Astrocyte (in vitro differentiated cells and primary cell): Measurements from ENCODE around the gene HSFY2.
"Not testable (repeated sequence)": the region's sequence is repeated elsewhere in the genome, so short reads cannot be mapped to it uniquely, and the experiment has no call there.

Source experiments
- EZH2 ChIP-seq: IDR thresholded peaks from 2 replicates; pipeline ENCODE4 v1.6.1; 2012; ENCODE audit warnings: mild to moderate bottlenecking, low read length, inconsistent platforms; ENCODE audit not compliant: insufficient read depth
- TF ChIP-seq, protein P1 (sequence below): IDR thresholded peaks from 2 replicates; pipeline ENCODE4 v1.5.1; 2011; ENCODE audit warnings: low read depth, mild to moderate bottlenecking, inconsistent platforms, low read length, moderate library complexity; ENCODE audit not compliant: insufficient read depth

DNA sequence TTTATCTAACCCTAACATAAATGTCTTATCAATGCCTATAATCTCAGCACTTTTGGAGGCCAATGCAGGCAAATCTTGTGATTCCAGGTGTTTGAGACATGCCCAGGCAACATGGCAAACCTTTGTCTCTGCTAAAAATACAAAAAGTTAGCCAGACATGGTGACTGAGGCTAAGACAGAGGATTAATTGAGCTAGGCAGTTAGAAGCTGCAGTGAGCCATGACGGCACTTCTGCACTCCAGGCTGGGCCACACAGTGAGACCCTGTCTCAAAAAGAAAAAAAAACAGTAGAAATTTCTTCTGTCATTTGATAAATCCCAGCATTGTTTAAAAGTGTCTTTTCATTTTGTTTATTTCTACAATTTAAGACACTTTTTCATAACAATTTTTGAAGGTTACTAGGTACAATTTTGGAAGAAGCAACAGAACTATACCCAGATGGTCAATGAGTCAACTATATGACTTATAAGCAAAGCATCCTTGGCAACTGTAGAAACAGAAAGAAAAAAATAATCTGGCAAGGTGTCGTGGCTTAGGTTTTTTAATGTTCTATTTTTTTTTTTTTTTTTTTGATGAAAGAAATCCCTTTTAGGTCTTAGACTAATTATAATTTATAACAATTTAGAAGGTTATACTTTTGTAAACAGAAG is 15.3 kb upstream of the HSFY2 start:
- TF ChIP-seq, protein P1, sequence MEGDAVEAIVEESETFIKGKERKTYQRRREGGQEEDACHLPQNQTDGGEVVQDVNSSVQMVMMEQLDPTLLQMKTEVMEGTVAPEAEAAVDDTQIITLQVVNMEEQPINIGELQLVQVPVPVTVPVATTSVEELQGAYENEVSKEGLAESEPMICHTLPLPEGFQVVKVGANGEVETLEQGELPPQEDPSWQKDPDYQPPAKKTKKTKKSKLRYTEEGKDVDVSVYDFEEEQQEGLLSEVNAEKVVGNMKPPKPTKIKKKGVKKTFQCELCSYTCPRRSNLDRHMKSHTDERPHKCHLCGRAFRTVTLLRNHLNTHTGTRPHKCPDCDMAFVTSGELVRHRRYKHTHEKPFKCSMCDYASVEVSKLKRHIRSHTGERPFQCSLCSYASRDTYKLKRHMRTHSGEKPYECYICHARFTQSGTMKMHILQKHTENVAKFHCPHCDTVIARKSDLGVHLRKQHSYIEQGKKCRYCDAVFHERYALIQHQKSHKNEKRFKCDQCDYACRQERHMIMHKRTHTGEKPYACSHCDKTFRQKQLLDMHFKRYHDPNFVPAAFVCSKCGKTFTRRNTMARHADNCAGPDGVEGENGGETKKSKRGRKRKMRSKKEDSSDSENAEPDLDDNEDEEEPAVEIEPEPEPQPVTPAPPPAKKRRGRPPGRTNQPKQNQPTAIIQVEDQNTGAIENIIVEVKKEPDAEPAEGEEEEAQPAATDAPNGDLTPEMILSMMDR, result not testable (repeated sequence)
- not testable (repeated sequence) for TF ChIP-seq EZH2
